NCI-H510A treated with DMSO at 0.1 percent for 48 hours (cell line): ENCODE results near the gene WNT7B.

Experiments
- DNase-seq: peaks from one replicate; lab custom pipeline; 2025; lab: John Stamatoyannopoulos, UW

Gene WNT7B

GRCh38 chr22:45872659-45873263 is 104.2 kb downstream of the WNT7B start:
- no peak for DNase-seq

- DNase-seq, result no peak
These were observed 105.2 kb downstream of the WNT7B start for GRCh38 chr22:45871721-45872120.
